Left lung (tissue), 10 donors: Measurements from ENCODE around the gene MMS22L. TPM values are rescaled to one million over a fixed set of nuclear protein-coding genes. Genes with fewer than 3 reads are reported as not detected.

ENCODE experiments used
- ATAC-seq: fragments of 200-7000 bp; cut with Tn5 transposase; one replicate; pipeline ENCODE4 v1.9.1; 2020; ENCODE audit warnings: moderate library complexity
- DNase-seq, 4 donors: peaks; one replicate each; pipeline ENCODE4 v3.0.0-alpha.2; 2013 to 2020
- H3K27ac ChIP-seq, 2 donors: fragments of 200-600 bp; sonication (generic) in 1 of 2; one replicate each; pipeline versions ENCODE4 v1.5.0 to v1.8.0; 2020 to 2021
- H3K27me3 ChIP-seq, 2 donors: fragments of 200-600 bp; sonication (generic) in 1 of 2; one replicate each; pipeline versions ENCODE4 v1.5.0 to v1.8.0; 2020 to 2021
- H3K36me3 ChIP-seq, 2 donors: fragments of 200-600 bp; sonication (generic) in 1 of 2; one replicate each; pipeline versions ENCODE4 v1.5.0 to v1.8.0; 2020 to 2021
- H3K4me1 ChIP-seq, 2 donors: fragments of 200-600 bp; one replicate each; pipeline ENCODE4 v1.8.0; 2021
- H3K4me3 ChIP-seq, 2 donors: fragments of 200-600 bp; sonication (generic) in 1 of 2; one replicate each; pipeline versions ENCODE4 v1.5.0 to v1.8.0; 2020 to 2021; ENCODE audit warnings: mild to moderate bottlenecking in 1 of 2
- H3K9me3 ChIP-seq, 2 donors: fragments of 200-600 bp; sonication (generic) in 1 of 2; one replicate each; pipeline versions ENCODE4 v1.5.0 to v1.8.0; 2020 to 2021
- CTCF ChIP-seq, 2 donors: fragments of 200-600 bp; sonication (generic) in 1 of 2; IDR thresholded peaks; one replicate each; pipeline versions ENCODE4 v1.5.0 to v1.8.0; 2021; ENCODE audit warnings: antibody characterized with exemption in 2 of 2
- intact Hi-C, 2 donors: fragments of 100-400 bp; cut with DNase I; formaldehyde crosslinking; loops; one replicate each; pipeline versions ENCODE4 v1.11.2 to v1.14.2; 2022
- polyA plus RNA-seq, 6 donors: library from polyadenylated mRNA; unstranded; fragments of 120-200 nt; gene quantifications; one replicate each; pipeline ENCODE4 v1.2.1, GENCODE V29; 2013; ENCODE audit not compliant: insufficient read length in 6 of 6
- total RNA-seq, 2 donors: library from RNA; stranded (reverse); fragmentation: NEBNext Ultra II Directional; extraction: Animal tissue kit (Norgen Biotek cat#: 25700); gene quantifications; one replicate each; pipeline ENCODE4 v1.2.1, GENCODE V29; 2021
- donor health status: DM: no; HTN: yes; CAD: no.
- donor health status: DM: no; HTN: no; CAD: no.

The MMS22L gene
- total and polyA plus RNA-seq, 8 donors, result 11.6 to 19.5 (median 15.5) TPM

GRCh38 chr6:97214671-97215070, 68.3 kb downstream of the MMS22L start:
- Histone ChIP-seq H3K4me3 (no peak overlapping the region), H3K9me3 (no peaks in the 10 kb centered on the region), H3K27ac (no peak overlapping the region), H3K4me1 (no peaks in the 10 kb centered on the region), H3K27me3 (no peaks in the 10 kb centered on the region), H3K36me3 (no peaks in the 10 kb centered on the region)
- no peak for TF ChIP-seq CTCF (IDR thresholded peaks at IDR 0.05)
- intact Hi-C loops, result no loop called here
- ATAC-seq (no peak), DNase-seq (no peak)

GRCh38 chr6:97207383-97207782, 75.6 kb downstream of the MMS22L start:
- ATAC-seq, result no peak
- H3K27me3 ChIP-seq, result no peaks in the 10 kb centered on the region
- intact Hi-C loops, result no loop called here
- no peak for TF ChIP-seq CTCF (IDR thresholded peaks at IDR 0.05)
- no peaks in the 10 kb centered on the region for H3K36me3 ChIP-seq
- no peak for DNase-seq
- H3K4me3 ChIP-seq, result no peak overlapping the region
- H3K9me3 ChIP-seq, result no peaks in the 10 kb centered on the region
- no peaks in the 10 kb centered on the region for H3K4me1 ChIP-seq
- no peak overlapping the region for H3K27ac ChIP-seq

- H3K36me3 ChIP-seq, result no peaks in the 10 kb centered on the region
- ATAC-seq (no peak), DNase-seq (no peak)
- no peak overlapping the region for H3K4me3 ChIP-seq
- intact Hi-C loops, result no loop called here
- H3K9me3 ChIP-seq, result no peaks in the 10 kb centered on the region
- no peaks in the 10 kb centered on the region for H3K4me1 ChIP-seq
- no peak for TF ChIP-seq CTCF (IDR thresholded peaks at IDR 0.05)
- no peak overlapping the region for H3K27ac ChIP-seq
- no peaks in the 10 kb centered on the region for H3K27me3 ChIP-seq
These were observed 77.0 kb downstream of the MMS22L start for GRCh38 chr6:97205966-97206365.

- no peak for ATAC-seq
- Histone ChIP-seq H3K4me1 (no peaks in the 10 kb centered on the region), H3K27me3 (no peaks in the 10 kb centered on the region), H3K27ac (no peak overlapping the region), H3K9me3 (no peaks in the 10 kb centered on the region), H3K36me3 (no peaks in the 10 kb centered on the region), H3K4me3 (no peak overlapping the region)
- intact Hi-C loops, result no loop called here
- peak in 1 of 4 donors; percentile 5 for DNase-seq
- TF ChIP-seq CTCF (IDR thresholded peaks at IDR 0.05), result no peak
These were observed 79.7 kb downstream of the MMS22L start for GRCh38 chr6:97203343-97203742.

- no peak overlapping the region for H3K27ac ChIP-seq
- H3K9me3 ChIP-seq, result no peaks in the 10 kb centered on the region
- H3K36me3 ChIP-seq, result peaks cover 0 to 5% of the 10 kb centered on the region in 2 donors
- no peak overlapping the region for H3K4me3 ChIP-seq
- TF ChIP-seq CTCF (IDR thresholded peaks at IDR 0.05), result no peak
- intact Hi-C loops, result no loop called here
- H3K4me1 ChIP-seq, result no peaks in the 10 kb centered on the region
- H3K27me3 ChIP-seq, result no peaks in the 10 kb centered on the region
- ATAC-seq, result no peak
- DNase-seq, result no peak
These were observed 84.9 kb downstream of the MMS22L start for GRCh38 chr6:97198046-97198565.
